ENCODE results near the gene AGAP2.

The AGAP2 gene

GRCh38 chr12:57781244-57781643, 42.7 kb upstream of the AGAP2 start:
- no peak for DNase-seq (ENCODE audit: low read depth)
- H3K4me3 ChIP-seq (ENCODE audit: control insufficient read depth, low read depth, low read length): no peak overlapping the region

DNA sequence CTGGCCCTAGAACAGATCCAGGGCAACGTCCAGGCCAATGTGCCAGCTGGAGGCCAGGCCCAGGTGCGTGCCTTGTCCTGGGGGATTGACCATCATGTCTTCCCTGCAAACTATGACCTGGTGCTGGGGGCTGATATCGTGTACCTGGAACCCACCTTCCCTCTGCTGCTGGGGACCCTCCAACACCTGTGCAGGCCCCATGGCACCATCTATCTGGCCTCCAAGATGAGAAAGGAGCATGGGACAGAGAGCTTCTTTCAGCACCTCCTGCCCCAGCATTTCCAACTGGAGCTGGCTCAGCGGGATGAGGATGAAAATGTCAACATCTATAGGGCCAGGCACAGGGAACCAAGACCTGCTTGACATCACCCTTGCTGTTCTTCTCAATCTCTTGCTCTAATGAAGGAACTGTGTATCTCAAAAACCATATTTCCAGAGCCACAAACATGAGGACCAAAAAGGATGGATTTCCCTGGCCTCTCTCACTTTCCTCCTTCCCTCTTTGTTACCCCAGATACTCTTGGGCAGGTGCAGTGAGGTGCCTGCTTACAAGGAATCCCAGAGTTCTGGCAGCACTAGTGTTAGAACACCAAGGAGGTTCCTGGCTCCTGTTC, 41.8 kb upstream of the AGAP2 start:
- TF ChIP-seq, protein P1, sequence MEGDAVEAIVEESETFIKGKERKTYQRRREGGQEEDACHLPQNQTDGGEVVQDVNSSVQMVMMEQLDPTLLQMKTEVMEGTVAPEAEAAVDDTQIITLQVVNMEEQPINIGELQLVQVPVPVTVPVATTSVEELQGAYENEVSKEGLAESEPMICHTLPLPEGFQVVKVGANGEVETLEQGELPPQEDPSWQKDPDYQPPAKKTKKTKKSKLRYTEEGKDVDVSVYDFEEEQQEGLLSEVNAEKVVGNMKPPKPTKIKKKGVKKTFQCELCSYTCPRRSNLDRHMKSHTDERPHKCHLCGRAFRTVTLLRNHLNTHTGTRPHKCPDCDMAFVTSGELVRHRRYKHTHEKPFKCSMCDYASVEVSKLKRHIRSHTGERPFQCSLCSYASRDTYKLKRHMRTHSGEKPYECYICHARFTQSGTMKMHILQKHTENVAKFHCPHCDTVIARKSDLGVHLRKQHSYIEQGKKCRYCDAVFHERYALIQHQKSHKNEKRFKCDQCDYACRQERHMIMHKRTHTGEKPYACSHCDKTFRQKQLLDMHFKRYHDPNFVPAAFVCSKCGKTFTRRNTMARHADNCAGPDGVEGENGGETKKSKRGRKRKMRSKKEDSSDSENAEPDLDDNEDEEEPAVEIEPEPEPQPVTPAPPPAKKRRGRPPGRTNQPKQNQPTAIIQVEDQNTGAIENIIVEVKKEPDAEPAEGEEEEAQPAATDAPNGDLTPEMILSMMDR (IDR thresholded peaks at IDR 0.05; ENCODE audit: control insufficient read depth, insufficient read depth, low read depth, low read length, missing control alignments): no peak

More at GRCh38 chr12:57781244-57781643, 42.7 kb upstream of the AGAP2 start:
- TF ChIP-seq, protein P1 (IDR thresholded peaks at IDR 0.05; ENCODE audit: control insufficient read depth, insufficient read depth, low read depth, low read length, missing control alignments): no peak

GRCh38 chr12:57779736-57780135, 41.2 kb upstream of the AGAP2 start:
- TF ChIP-seq, protein P1 (IDR thresholded peaks at IDR 0.05; ENCODE audit: control insufficient read depth, insufficient read depth, low read depth, low read length, missing control alignments): no peak
- no peak for DNase-seq (ENCODE audit: low read depth)
- H3K4me3 ChIP-seq (ENCODE audit: control insufficient read depth, low read depth, low read length): no peak overlapping the region

More for the DNA sequence above, 41.8 kb upstream of the AGAP2 start:
- no peak for DNase-seq (ENCODE audit: low read depth)
- H3K4me3 ChIP-seq (ENCODE audit: control insufficient read depth, low read depth, low read length): no peak overlapping the region

GRCh38 chr12:57777911-57778310, 39.4 kb upstream of the AGAP2 start:
- no peak overlapping the region for H3K4me3 ChIP-seq (ENCODE audit: control insufficient read depth, low read depth, low read length)
- TF ChIP-seq, protein P1 (IDR thresholded peaks at IDR 0.05; ENCODE audit: control insufficient read depth, insufficient read depth, low read depth, low read length, missing control alignments): no peak
- DNase-seq (ENCODE audit: low read depth): no peak

DNA sequence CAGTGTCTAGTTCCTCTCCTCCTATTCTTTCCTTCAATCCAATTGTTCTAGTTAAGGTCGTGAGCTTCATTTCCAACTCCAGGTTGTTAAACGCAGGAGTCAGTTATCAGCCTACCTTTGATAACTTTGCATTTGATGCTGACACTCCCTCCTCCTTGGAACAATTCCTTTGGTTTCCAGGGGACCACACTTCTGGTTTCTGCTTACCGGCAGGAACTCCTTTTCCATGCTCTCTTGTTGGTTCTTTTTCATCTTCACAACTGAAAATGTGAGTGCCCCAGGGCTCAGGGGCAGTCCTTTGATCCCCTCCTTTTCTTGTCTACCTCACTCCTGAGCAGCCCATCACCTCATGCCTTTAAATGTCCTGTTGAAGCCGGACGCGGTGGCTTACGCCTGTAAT, 38.8 kb upstream of the AGAP2 start:
- H3K4me3 ChIP-seq (ENCODE audit: control insufficient read depth, low read depth, low read length): no peak overlapping the region
- TF ChIP-seq, protein P1 (IDR thresholded peaks at IDR 0.05; ENCODE audit: control insufficient read depth, insufficient read depth, low read depth, low read length, missing control alignments): no peak
- DNase-seq (ENCODE audit: low read depth): no peak

DNA sequence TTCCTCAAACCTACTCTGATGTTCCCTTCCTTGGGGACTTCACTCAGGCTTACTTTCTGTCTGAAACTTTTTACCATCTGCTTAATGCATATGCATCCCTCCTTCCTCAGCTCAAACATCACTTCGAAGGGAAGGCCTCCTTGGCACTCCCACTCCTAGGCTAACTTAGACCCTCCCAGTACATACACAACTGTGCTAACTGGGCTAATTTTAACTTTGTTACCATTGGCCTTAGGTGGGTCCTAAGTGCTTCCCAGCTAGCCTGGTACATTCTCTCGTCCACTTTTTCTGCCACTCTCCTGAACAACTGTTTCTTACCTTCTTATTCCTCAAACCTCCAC, 37.7 kb upstream of the AGAP2 start:
- no peak for DNase-seq (ENCODE audit: low read depth)
- no peak overlapping the region for H3K4me3 ChIP-seq (ENCODE audit: control insufficient read depth, low read depth, low read length)
- TF ChIP-seq, protein P1 (IDR thresholded peaks at IDR 0.05; ENCODE audit: control insufficient read depth, insufficient read depth, low read depth, low read length, missing control alignments): no peak
